B cell (primary cell): Measurements from ENCODE around the gene FBXL16. TPM values are rescaled to one million over a fixed set of nuclear protein-coding genes. Genes with fewer than 3 reads are reported as not detected.

Source experiments
- ATAC-seq: fragments of 200-7000 bp; cut with Tn5 transposase; one replicate; pipeline ENCODE4 v1.10.0; 2021; ENCODE audit warnings: low read depth, mild to moderate bottlenecking, moderate number of reproducible peaks, moderate library complexity
- CTCF ChIA-PET: fragments of 350-600 bp; sonication (Branson Sonifier 250); formaldehyde crosslinking; loops from one replicate; lab custom pipeline; 2021; ENCODE audit warnings: antibody characterized with exemption, inconsistent platforms; lab: Charles Lee
- POLR2A ChIA-PET: fragments of 350-600 bp; sonication (Branson Sonifier 250); formaldehyde crosslinking; loops from one replicate; lab custom pipeline; 2021; ENCODE audit warnings: antibody characterized with exemption; lab: Charles Lee
- DNase-seq: peaks from one replicate; pipeline ENCODE4 v3.0.0; 2013
- H2AFZ ChIP-seq: 2 replicates; pipeline ENCODE4 v1.6.1; 2012; ENCODE audit warnings: mild to moderate bottlenecking, low read depth, low read length; ENCODE audit not compliant: insufficient read depth, poor library complexity, severe bottlenecking
- H3K27ac ChIP-seq, 2 donors: 1 replicate in 1 of 2; 2 replicates in 1 of 2; pipeline ENCODE4 v1.5.1; 2012 to 2013; ENCODE audit warnings: low read length in 2 of 2, mild to moderate bottlenecking in 2 of 2, moderate library complexity in 1 of 2
- H3K27me3 ChIP-seq, 4 experiments: fragments of 200-600 bp in 1 of 4; sonication (generic) in 1 of 4; replicated peaks in 1 of 4; 1 replicate in 2 of 4; 2 replicates in 2 of 4; pipeline versions ENCODE4 v1.6.1 to v1.7.0; 2013 to 2016; ENCODE audit warnings: low read length in 3 of 4, mild to moderate bottlenecking in 2 of 4, mixed read lengths in 1 of 4, moderate library complexity in 1 of 4; ENCODE audit not compliant: insufficient read depth in 4 of 4, control insufficient read depth in 3 of 4; ENCODE audit errors: control extremely low read depth in 1 of 4
- H3K36me3 ChIP-seq, 2 experiments: replicated peaks in 1 of 2; 1 replicate in 1 of 2; 2 replicates in 1 of 2; pipeline versions ENCODE4 v1.6.1 to v1.7.1; 2013; ENCODE audit warnings: low read length in 1 of 2; ENCODE audit not compliant: insufficient read depth in 2 of 2, control insufficient read depth in 1 of 2; ENCODE audit errors: control extremely low read depth in 1 of 2, extremely low read depth in 1 of 2
- H3K4me1 ChIP-seq, 2 donors: fragments of 200-600 bp in 1 of 2; sonication (generic) in 1 of 2; 1 replicate in 1 of 2; 2 replicates in 1 of 2; pipeline versions ENCODE4 v1.5.1 to v1.6.1; 2013 to 2017; ENCODE audit warnings: low read length in 2 of 2; ENCODE audit not compliant: control insufficient read depth in 2 of 2, insufficient read depth in 2 of 2
- H3K4me2 ChIP-seq: replicated peaks from 2 replicates; pipeline ENCODE3; 2012; ENCODE audit warnings: mild to moderate bottlenecking, low read depth, low read length; ENCODE audit not compliant: poor library complexity, severe bottlenecking
- H3K4me3 ChIP-seq, 5 experiments: fragments of 200-600 bp in 1 of 5; sonication (generic) in 1 of 5; 1 replicate in 3 of 5; 2 replicates in 2 of 5; pipeline versions ENCODE4 v1.5.1 to v1.7.0; 2011 to 2016; ENCODE audit warnings: low read length in 4 of 5, mild to moderate bottlenecking in 4 of 5, low read depth in 2 of 5, control low read depth in 1 of 5, moderate library complexity in 1 of 5; ENCODE audit not compliant: insufficient read depth in 1 of 5; ENCODE audit errors: control extremely low read depth in 1 of 5, extremely low read depth in 1 of 5
- H3K79me2 ChIP-seq: fragments of 200-600 bp; sonication (generic); one replicate; pipeline ENCODE4 v1.6.0; 2016; ENCODE audit warnings: low read length; ENCODE audit not compliant: control insufficient read depth, insufficient read depth
- H3K9ac ChIP-seq: fragments of 200-600 bp; sonication (generic); 2 replicates; pipeline ENCODE4 v1.6.1; 2017; ENCODE audit warnings: mild to moderate bottlenecking, low read length, moderate library complexity
- H3K9me3 ChIP-seq, 3 donors: one replicate each; pipeline versions ENCODE4 v1.6.1 to v1.7.1; 2013; ENCODE audit warnings: low read length in 2 of 3; ENCODE audit not compliant: control insufficient read depth in 2 of 3, insufficient read depth in 1 of 3; ENCODE audit errors: control extremely low read depth in 1 of 3
- H4K20me1 ChIP-seq: 2 replicates; pipeline ENCODE4 v1.6.0; 2012; ENCODE audit warnings: mild to moderate bottlenecking, low read length; ENCODE audit not compliant: insufficient read depth, control insufficient read depth, poor library complexity, severe bottlenecking
- H3K27ac Mint-ChIP-seq: one replicate; pipeline ENCODE4 v1.8.0; 2021; ENCODE audit warnings: mixed read lengths
- H3K27me3 Mint-ChIP-seq: one replicate; pipeline ENCODE4 v1.8.0; 2021; ENCODE audit warnings: mixed read lengths
- H3K4me1 Mint-ChIP-seq: one replicate; pipeline ENCODE4 v1.8.0; 2021; ENCODE audit warnings: mixed read lengths
- H3K4me3 Mint-ChIP-seq: one replicate; pipeline ENCODE4 v1.8.0; 2021; ENCODE audit warnings: mixed read lengths
- H3K9me3 Mint-ChIP-seq: one replicate; pipeline ENCODE4 v1.8.0; 2022; ENCODE audit warnings: mixed read lengths; ENCODE audit not compliant: insufficient read depth
- CTCF ChIP-seq: fragments of 200-600 bp; IDR thresholded peaks from one replicate; pipeline ENCODE4 v1.8.0; 2022; ENCODE audit warnings: antibody characterized with exemption, mild to moderate bottlenecking
- EZH2 ChIP-seq: IDR thresholded peaks from 2 replicates; pipeline ENCODE4 v1.6.1; 2012; ENCODE audit warnings: borderline replicate concordance, low read depth, mild to moderate bottlenecking, moderate library complexity, low read length; ENCODE audit not compliant: insufficient read depth, poor library complexity, severe bottlenecking
- WGBS: methylation state at CpG from one replicate; pipeline ENCODE4 v1.1.5; 2013; ENCODE audit warnings: missing lambda C conversion rate; ENCODE audit not compliant: insufficient coverage; 5-methylcytosine and 5-hydroxymethylcytosine counted together
- intact Hi-C: fragments of 100-400 bp; cut with micrococcal nuclease; formaldehyde crosslinking; loops from one replicate; pipeline ENCODE4 v1.10.0; 2022
- polyA plus RNA-seq: library from polyadenylated mRNA; depleted of rRNA; stranded (reverse); fragments of >200 nt; gene quantifications from 2 replicates; pipeline ENCODE4 v1.2.3, GENCODE V29; 2012
- total RNA-seq, 2 donors: library from RNA; stranded (reverse); fragments of 120-200 nt in 1 of 2; gene quantifications; 1 replicate in 1 of 2; 2 replicates in 1 of 2; pipeline versions ENCODE4 v1.2.3 to v1.2.4, GENCODE V29; 2013 to 2022

Gene FBXL16
- total and polyA plus RNA-seq, 2 donors (not counting 1 experiment from before 2014, with no cell fraction given) = 2.2 to 5.8 TPM

GRCh38 chr16:667780-668518 lies 37.7 kb downstream of the FBXL16 start, which contains the start of gene RHOT2:
RHOT2 (plus strand) TSS chr16:668132; CDS start chr16:668200, 68 bp downstream.
- H3K4me1 Mint-ChIP-seq = peaks cover 12% of the 10 kb centered on the region

More at GRCh38 chr16:667780-668518, 37.7 kb downstream of the FBXL16 start, which contains the start of gene RHOT2:
- Mint-ChIP-seq H3K27ac (peak within 1 kb of the TSS; percentile 92), H3K4me3 (peak within 1 kb of the TSS; percentile 86), H3K27me3 (no peaks in the 10 kb centered on the region), H3K9me3 (no peaks in the 10 kb centered on the region)
- peaks cover 0 to 28% of the 10 kb centered on the region in 2 experiments for H3K36me3 ChIP-seq
- peaks cover 5% of the 10 kb centered on the region for H3K79me2 ChIP-seq
- H3K9ac ChIP-seq = peak within 1 kb of the TSS; percentile 91
- peaks cover 15 to 25% of the 10 kb centered on the region in 2 donors for H3K4me1 ChIP-seq
- ATAC-seq = peak; percentile 99
- no peaks in the 10 kb centered on the region for H3K9me3 ChIP-seq
- CTCF ChIA-PET = interaction anchor here (2.4 kb wide), 1 partner anchor 13 kb away, joined by 7 read pairs; no protein-coding TSS in a partner anchor
- peak within 1 kb of the TSS; percentile 41 to 79 for H3K27ac ChIP-seq
- POLR2A ChIA-PET = interaction anchor here (0.7 to 1.6 kb wide), 2 partner anchors 16 to 31 kb away, joined by 3 to 4 read pairs; partner anchors contain the start of gene JMJD8
- DNase-seq = peak; percentile 95
- H3K27me3 ChIP-seq = no peaks in the 10 kb centered on the region
- peaks cover 31% of the 10 kb centered on the region for H4K20me1 ChIP-seq
- TF ChIP-seq EZH2 (no peak), CTCF (peak; percentile 79)
- under 1% methylated on average over 78 of the region's 78 CpGs for whole genome bisulfite sequencing
- peak within 1 kb of the TSS; percentile 99 for H3K4me2 ChIP-seq
- H2AFZ ChIP-seq = peak within 1 kb of the TSS; percentile 94
- intact Hi-C loops = loop anchor here (1.0 to 5.0 kb wide), 6 partner anchors 11 to 276 kb away; partner anchors contain the start of genes JMJD8, METTL26 and WDR90
- peak within 1 kb of the TSS; percentile 23 to 84 (median 73) for H3K4me3 ChIP-seq
